Measurements from ENCODE around the gene MED14.

DNA sequence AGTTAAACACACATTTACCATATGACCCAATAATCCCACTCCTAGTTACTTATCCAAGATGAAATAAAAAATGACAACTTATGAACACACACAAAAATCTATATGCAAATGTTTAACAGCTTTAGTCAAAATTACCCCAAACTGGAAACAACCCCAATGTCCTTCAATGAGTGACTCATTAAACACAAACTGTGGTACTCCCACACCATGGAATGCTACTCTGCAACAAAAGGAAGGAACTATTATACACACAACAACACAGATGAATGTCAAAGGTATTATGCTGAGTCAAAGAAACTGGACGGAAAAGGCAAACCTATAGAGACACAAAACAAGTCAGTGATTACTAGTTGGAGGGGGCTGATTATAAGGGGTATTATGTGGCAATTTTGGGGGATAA is 40.5 kb downstream of the MED14 start:
- TF ChIP-seq, protein P1, sequence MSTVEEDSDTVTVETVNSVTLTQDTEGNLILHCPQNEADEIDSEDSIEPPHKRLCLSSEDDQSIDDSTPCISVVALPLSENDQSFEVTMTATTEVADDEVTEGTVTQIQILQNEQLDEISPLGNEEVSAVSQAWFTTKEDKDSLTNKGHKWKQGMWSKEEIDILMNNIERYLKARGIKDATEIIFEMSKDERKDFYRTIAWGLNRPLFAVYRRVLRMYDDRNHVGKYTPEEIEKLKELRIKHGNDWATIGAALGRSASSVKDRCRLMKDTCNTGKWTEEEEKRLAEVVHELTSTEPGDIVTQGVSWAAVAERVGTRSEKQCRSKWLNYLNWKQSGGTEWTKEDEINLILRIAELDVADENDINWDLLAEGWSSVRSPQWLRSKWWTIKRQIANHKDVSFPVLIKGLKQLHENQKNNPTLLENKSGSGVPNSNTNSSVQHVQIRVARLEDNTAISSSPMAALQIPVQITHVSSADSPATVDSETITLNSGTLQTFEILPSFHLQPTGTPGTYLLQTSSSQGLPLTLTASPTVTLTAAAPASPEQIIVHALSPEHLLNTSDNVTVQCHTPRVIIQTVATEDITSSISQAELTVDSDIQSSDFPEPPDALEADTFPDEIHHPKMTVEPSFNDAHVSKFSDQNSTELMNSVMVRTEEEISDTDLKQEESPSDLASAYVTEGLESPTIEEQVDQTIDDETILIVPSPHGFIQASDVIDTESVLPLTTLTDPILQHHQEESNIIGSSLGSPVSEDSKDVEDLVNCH (CRISPR knock-in tag; IDR thresholded peaks at IDR 0.05), result no peak
- TF ChIP-seq SYNCRIP (IDR thresholded peaks at IDR 0.05; ENCODE audit: insufficient read depth, low read depth, low read length), result no peak
- TF ChIP-seq SIN3A (IDR thresholded peaks at IDR 0.05; ENCODE audit: borderline replicate concordance, low read depth, low read length), result no peak
- TF ChIP-seq POLR2AphosphoS5 (IDR thresholded peaks at IDR 0.05; ENCODE audit: low read depth, low read length), result no peak
- TF ChIP-seq NKX3-1 (CRISPR knock-in tag; IDR thresholded peaks at IDR 0.05), result no peak
- no peak for TF ChIP-seq SMC3 (IDR thresholded peaks at IDR 0.05; ENCODE audit: low read length)
- TF ChIP-seq, protein P2, sequence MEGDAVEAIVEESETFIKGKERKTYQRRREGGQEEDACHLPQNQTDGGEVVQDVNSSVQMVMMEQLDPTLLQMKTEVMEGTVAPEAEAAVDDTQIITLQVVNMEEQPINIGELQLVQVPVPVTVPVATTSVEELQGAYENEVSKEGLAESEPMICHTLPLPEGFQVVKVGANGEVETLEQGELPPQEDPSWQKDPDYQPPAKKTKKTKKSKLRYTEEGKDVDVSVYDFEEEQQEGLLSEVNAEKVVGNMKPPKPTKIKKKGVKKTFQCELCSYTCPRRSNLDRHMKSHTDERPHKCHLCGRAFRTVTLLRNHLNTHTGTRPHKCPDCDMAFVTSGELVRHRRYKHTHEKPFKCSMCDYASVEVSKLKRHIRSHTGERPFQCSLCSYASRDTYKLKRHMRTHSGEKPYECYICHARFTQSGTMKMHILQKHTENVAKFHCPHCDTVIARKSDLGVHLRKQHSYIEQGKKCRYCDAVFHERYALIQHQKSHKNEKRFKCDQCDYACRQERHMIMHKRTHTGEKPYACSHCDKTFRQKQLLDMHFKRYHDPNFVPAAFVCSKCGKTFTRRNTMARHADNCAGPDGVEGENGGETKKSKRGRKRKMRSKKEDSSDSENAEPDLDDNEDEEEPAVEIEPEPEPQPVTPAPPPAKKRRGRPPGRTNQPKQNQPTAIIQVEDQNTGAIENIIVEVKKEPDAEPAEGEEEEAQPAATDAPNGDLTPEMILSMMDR (CRISPR knock-in tag; IDR thresholded peaks at IDR 0.05), result no peak
- TF ChIP-seq NR1H2 (CRISPR knock-in tag; IDR thresholded peaks at IDR 0.05; ENCODE audit: borderline replicate concordance, low read depth), result no peak
- TF ChIP-seq, protein P3, sequence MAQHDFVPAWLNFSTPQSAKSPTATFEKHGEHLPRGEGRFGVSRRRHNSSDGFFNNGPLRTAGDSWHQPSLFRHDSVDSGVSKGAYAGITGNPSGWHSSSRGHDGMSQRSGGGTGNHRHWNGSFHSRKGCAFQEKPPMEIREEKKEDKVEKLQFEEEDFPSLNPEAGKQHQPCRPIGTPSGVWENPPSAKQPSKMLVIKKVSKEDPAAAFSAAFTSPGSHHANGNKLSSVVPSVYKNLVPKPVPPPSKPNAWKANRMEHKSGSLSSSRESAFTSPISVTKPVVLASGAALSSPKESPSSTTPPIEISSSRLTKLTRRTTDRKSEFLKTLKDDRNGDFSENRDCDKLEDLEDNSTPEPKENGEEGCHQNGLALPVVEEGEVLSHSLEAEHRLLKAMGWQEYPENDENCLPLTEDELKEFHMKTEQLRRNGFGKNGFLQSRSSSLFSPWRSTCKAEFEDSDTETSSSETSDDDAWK (CRISPR knock-in tag; IDR thresholded peaks at IDR 0.05), result no peak

All from HepG2 (cell line).